Body of pancreas (tissue), 4 donors: Measurements from ENCODE around the gene AK9. TPM values are rescaled to one million over a fixed set of nuclear protein-coding genes. Genes with fewer than 3 reads are reported as not detected.

Experiments
- ATAC-seq: fragments of 150-250 bp; one replicate; pipeline ENCODE4 v1.9.1; 2016
- DNase-seq, 4 donors: peaks; one replicate each; pipeline ENCODE4 v3.0.0-alpha.2; 2019
- H3K27ac ChIP-seq, 4 donors: fragments of 200-600 bp; sonication (generic); 1 replicate in 3 of 4; 2 replicates in 1 of 4; pipeline versions ENCODE4 v1.5.1 to v1.6.1; 2016 to 2019; ENCODE audit warnings: mild to moderate bottlenecking in 1 of 4, mixed read lengths in 1 of 4, moderate library complexity in 1 of 4
- H3K27me3 ChIP-seq, 2 donors: fragments of 200-600 bp; sonication (generic); one replicate each; pipeline ENCODE4 v1.6.0; 2016; ENCODE audit warnings: mild to moderate bottlenecking in 1 of 2
- H3K36me3 ChIP-seq, 2 donors: fragments of 200-600 bp; sonication (generic); replicated peaks in 1 of 2; 2 replicates each; pipeline ENCODE4 v1.5.1; 2016; ENCODE audit warnings: low read depth in 2 of 2; ENCODE audit not compliant: insufficient read depth in 1 of 2
- H3K4me1 ChIP-seq: fragments of 200-600 bp; sonication (generic); one replicate; pipeline ENCODE4 v1.6.0; 2016
- H3K4me3 ChIP-seq, 2 donors: fragments of 200-600 bp; sonication (generic); 1 replicate in 1 of 2; 2 replicates in 1 of 2; pipeline ENCODE4 v1.5.1; 2016 to 2019
- H3K9me3 ChIP-seq, 3 donors: fragments of 200-600 bp; sonication (generic); 1 replicate in 2 of 3; 2 replicates in 1 of 3; pipeline ENCODE4 v1.5.1; 2016
- POLR2A ChIP-seq, 3 donors: fragments of 450-650 bp; IDR thresholded peaks; one replicate each; pipeline ENCODE4 v1.6.1; 2016; ENCODE audit warnings: antibody characterized with exemption in 3 of 3, mild to moderate bottlenecking in 2 of 3
- WGBS, 2 donors: methylation state at CpG; one replicate each; pipeline ENCODE4 v1.1.5; 2017; 5-methylcytosine and 5-hydroxymethylcytosine counted together
- intact Hi-C: fragments of 100-400 bp; cut with DNase I; formaldehyde crosslinking; loops from one replicate; pipeline ENCODE4 v1.15.1; 2023
- total RNA-seq, 2 donors: library from RNA; depleted of rRNA; stranded (reverse); fragments of >200 nt; gene quantifications; one replicate each; pipeline ENCODE4 v1.1.0, GENCODE V29; 2016
- TF ChIP-seq, protein P1 (sequence below), 7 experiments: fragments of 450-650 bp in 4 of 7; fragments of 200-600 bp in 3 of 7; sonication (generic) in 3 of 7; IDR thresholded peaks; one replicate each; pipeline ENCODE4 v1.5.1; 2016 to 2019; ENCODE audit warnings: antibody characterized with exemption in 7 of 7

Gene AK9
- 10 to 100 TPM in 1 of 2 donors, 1 to 10 TPM in 1; 9.6 to 20.1 TPM for total RNA-seq

DNA sequence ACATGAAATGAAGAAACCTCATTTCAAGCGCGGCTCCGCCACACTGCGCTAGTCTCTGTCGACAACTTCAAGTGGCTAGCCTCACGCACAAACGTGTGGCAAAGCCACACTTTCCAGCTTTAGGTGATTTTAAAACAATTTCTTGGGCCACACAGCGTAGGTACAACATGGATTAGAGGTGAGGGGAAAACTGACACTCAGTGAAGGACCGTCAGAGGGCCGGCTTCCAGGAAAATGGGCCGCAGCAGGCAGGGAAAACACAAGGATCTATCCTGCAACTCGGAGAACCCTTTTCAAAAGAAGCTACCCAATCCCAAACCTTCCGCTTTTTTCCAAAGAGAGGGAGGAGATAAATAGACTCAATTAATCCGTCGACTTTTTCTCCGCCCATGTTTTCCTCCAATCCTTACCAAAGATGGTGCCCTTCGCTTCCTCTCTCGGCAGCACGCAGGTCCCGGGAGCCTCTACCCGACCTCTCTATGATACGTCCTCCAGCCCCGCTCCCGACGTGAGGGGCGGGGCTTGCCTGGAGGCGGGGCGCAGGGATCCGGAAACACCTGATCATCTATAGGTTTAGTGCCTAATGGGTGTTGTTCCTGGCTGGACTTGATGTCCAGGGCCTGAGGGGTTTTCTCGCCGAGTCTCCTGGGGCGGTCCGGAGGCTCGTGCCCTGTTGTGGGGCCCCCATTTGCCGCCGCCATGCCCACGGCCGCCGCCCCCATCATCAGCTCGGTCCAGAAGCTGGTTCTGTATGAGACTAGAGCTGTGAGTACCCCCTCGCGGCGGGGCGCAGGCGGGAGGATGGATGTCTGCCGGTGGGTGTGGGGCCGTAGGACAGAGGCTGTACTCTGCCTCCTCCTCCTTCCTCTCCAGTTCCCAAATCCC lies at the start of gene AK9, which contains the start of gene FIG4:
Gene AK9, minus strand, starts transcription at position 466 of the 885 bp plus-strand sequence. CDS start 15,457 bp downstream, outside the sequence.
Gene FIG4, plus strand, starts transcription at position 560 of the 885 bp plus-strand sequence. Its CDS starts 140 bp downstream, at position 700.
- H3K4me1 ChIP-seq, result peaks cover 24% of the 10 kb centered on the region
- peak within 1 kb of the TSS; percentile 63 to 95 for H3K4me3 ChIP-seq
- TF ChIP-seq POLR2A (IDR thresholded peaks at IDR 0.05), result peak; percentile 50 to 81 (median 74)
- TF ChIP-seq, protein P1, sequence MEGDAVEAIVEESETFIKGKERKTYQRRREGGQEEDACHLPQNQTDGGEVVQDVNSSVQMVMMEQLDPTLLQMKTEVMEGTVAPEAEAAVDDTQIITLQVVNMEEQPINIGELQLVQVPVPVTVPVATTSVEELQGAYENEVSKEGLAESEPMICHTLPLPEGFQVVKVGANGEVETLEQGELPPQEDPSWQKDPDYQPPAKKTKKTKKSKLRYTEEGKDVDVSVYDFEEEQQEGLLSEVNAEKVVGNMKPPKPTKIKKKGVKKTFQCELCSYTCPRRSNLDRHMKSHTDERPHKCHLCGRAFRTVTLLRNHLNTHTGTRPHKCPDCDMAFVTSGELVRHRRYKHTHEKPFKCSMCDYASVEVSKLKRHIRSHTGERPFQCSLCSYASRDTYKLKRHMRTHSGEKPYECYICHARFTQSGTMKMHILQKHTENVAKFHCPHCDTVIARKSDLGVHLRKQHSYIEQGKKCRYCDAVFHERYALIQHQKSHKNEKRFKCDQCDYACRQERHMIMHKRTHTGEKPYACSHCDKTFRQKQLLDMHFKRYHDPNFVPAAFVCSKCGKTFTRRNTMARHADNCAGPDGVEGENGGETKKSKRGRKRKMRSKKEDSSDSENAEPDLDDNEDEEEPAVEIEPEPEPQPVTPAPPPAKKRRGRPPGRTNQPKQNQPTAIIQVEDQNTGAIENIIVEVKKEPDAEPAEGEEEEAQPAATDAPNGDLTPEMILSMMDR (IDR thresholded peaks at IDR 0.05), result peak in 3 of 7 experiments; percentile 7 to 21 (median 17)
- peak within 1 kb of the TSS; percentile 55 to 94 (median 86) for H3K27ac ChIP-seq
- ATAC-seq (peak; percentile 99), DNase-seq (peak; percentile 93 to 96 (median 94))
- H3K9me3 ChIP-seq, result no peaks in the 10 kb centered on the region
- no peaks in the 10 kb centered on the region for H3K27me3 ChIP-seq
- H3K36me3 ChIP-seq, result no peaks in the 10 kb centered on the region
- 0% methylated on average over 41 to 46 of the region's 47 CpGs for WGBS, 2 donors
- intact Hi-C loops, result no loop called here

DNA sequence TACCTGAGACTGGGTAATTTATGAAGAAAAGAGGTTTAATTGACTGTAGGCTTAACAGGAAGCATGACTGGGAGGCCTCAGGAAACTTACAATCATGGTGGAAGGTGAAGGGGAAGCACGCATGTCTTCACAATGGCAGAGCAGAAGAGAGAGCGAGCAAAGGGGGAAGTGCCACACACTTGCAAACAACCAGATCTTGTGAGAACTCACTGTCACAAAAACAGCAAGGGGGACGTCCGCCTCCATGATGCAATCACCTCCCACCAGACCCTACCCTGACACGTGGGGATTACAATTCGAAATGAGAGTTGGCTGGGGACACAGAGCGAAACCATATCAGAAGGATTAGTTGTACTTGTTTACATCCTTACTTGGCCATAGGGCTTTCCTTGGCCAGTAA lies 49.8 kb upstream of the AK9 start:
- ATAC-seq, result no peak
- H3K27ac ChIP-seq, result no peak overlapping the region
- intact Hi-C loops, result no loop called here

DNA sequence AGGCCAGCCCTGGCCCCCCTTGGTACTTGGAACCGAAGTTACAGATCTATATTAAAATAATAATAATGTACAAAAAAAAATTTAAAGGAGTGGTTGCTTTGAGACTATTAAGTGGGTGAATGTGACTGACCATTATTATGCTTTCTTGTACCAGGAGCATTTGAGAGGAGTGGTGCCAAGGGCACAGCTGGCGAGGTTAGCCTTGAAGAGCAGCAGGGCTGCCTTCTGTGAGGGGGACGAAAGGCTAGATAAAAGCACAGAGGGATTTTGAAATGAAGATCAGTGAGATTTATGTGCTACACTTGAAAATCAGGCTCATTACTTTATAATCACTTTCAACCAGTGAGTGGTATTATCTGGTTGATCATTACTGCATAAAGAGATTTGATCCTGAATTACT lies 48.7 kb upstream of the AK9 start:
- WGBS, 2 donors, result 43 to 47% methylated on average over 3 of the region's 3 CpGs
- intact Hi-C loops, result no loop called here
- DNase-seq, result peak; percentile 6 to 62 (median 16)
- Histone ChIP-seq H3K4me3 (no peak overlapping the region), H3K36me3 (peaks cover 0 to 5% of the 10 kb centered on the region in 2 donors), H3K4me1 (peaks cover 17% of the 10 kb centered on the region), H3K27ac (no peak overlapping the region), H3K9me3 (no peaks in the 10 kb centered on the region), H3K27me3 (no peaks in the 10 kb centered on the region)
- no peak for ATAC-seq
- TF ChIP-seq, protein P1 (IDR thresholded peaks at IDR 0.05), result no peak
- no peak for TF ChIP-seq POLR2A (IDR thresholded peaks at IDR 0.05)

More for the DNA sequence above, 49.8 kb upstream of the AK9 start:
- H3K4me3 ChIP-seq, result no peak overlapping the region
- peaks cover 17% of the 10 kb centered on the region for H3K4me1 ChIP-seq
- H3K9me3 ChIP-seq, result no peaks in the 10 kb centered on the region
- 74 to 88% methylated on average over 7 of the region's 7 CpGs for WGBS, 2 donors
- H3K36me3 ChIP-seq, result peaks cover 0 to 2% of the 10 kb centered on the region in 2 donors
- DNase-seq, result peak in 1 of 4 donors; percentile 12
- TF ChIP-seq, protein P1 (IDR thresholded peaks at IDR 0.05), result no peak
- TF ChIP-seq POLR2A (IDR thresholded peaks at IDR 0.05), result no peak
- H3K27me3 ChIP-seq, result no peaks in the 10 kb centered on the region

DNA sequence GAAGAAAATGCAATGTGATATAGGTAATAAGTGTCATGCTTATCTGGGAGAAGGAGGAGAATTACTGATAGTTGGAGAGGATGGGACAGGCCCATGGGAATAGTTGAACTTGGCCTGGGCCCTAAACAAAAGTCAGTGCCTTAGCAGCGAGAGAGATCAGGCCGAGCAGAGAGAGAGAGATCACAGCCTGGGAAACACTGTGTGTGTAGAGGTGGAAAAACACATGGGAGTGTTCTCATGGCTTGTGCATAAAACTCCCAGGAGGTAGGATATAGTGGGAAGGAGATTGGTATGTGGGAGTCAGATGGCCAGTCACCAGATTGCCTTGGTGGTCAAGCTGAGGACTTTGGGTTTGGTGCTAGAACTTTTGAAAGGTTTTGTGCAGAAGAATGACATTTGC lies 47.7 kb upstream of the AK9 start:
- H3K27ac ChIP-seq, result peak overlapping the region in 2 of 4 donors; percentile 13 to 21
- ATAC-seq, result peak; percentile 47
- no peaks in the 10 kb centered on the region for H3K9me3 ChIP-seq
- intact Hi-C loops, result no loop called here
- no peak overlapping the region for H3K4me3 ChIP-seq
- H3K36me3 ChIP-seq, result peaks cover 0 to 5% of the 10 kb centered on the region in 2 donors
- no peaks in the 10 kb centered on the region for H3K27me3 ChIP-seq
- WGBS, 2 donors, result 43 to 44% methylated on average over 2 of the region's 2 CpGs
- peak in 3 of 4 donors; percentile 18 to 43 (median 20) for DNase-seq
- H3K4me1 ChIP-seq, result peaks cover 17% of the 10 kb centered on the region
- TF ChIP-seq, protein P1 (IDR thresholded peaks at IDR 0.05), result no peak
- no peak for TF ChIP-seq POLR2A (IDR thresholded peaks at IDR 0.05)
